Nephron progenitor cell (in vitro differentiated cells): ENCODE results near the gene IL3.

Experiments
- DNase-seq: peaks from one replicate; pipeline ENCODE4 v3.0.0; 2021
- H3K27ac Mint-ChIP-seq: 2 replicates; pipeline ENCODE4 v1.8.0; 2021; ENCODE audit warnings: mild to moderate bottlenecking, moderate library complexity, mixed read lengths
- H3K27me3 Mint-ChIP-seq: 2 replicates; pipeline ENCODE4 v1.8.0; 2021; ENCODE audit warnings: mild to moderate bottlenecking, low read depth, mixed read lengths; ENCODE audit not compliant: poor library complexity
- H3K36me3 Mint-ChIP-seq: 2 replicates; pipeline ENCODE4 v1.8.0; 2021; ENCODE audit warnings: low read depth, mixed read lengths
- H3K4me1 Mint-ChIP-seq: 2 replicates; pipeline ENCODE4 v1.8.0; 2021; ENCODE audit warnings: mixed read lengths
- H3K4me3 Mint-ChIP-seq: 2 replicates; pipeline ENCODE4 v1.8.0; 2021; ENCODE audit warnings: mild to moderate bottlenecking, moderate library complexity, mixed read lengths
- H3K9me3 Mint-ChIP-seq: 2 replicates; pipeline ENCODE4 v1.8.0; 2021; ENCODE audit warnings: mild to moderate bottlenecking, moderate library complexity, mixed read lengths
- CTCF ChIP-seq: fragments of 200-600 bp; sonication (generic); IDR thresholded peaks from 2 replicates; pipeline ENCODE4 v1.5.0; 2021; ENCODE audit warnings: antibody characterized with exemption

Gene IL3

DNA sequence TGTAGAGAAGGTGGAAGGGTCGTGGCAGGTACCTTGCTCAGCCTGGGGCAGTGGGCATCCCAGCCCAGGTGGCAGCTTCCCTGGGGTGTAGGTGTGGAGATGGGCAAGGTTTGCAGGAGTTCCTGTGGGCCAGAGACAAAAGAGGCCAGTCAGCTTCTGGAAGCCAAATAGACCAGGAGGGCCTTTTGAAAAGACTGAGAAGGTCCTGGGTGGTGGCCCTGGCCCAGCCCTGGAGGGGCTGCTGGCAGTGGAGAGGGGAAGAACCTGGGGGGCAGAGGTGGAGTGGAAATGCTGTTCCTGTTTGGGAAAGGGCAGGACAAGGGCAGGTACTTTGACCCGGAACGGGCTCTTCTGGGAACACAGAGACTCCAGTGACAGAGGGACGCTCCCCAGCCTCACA, 7.0 kb upstream of the IL3 start:
- no peak for DNase-seq
- Mint-ChIP-seq H3K4me1 (peaks cover 10% of the 10 kb centered on the region), H3K36me3 (no peaks in the 10 kb centered on the region), H3K9me3 (no peaks in the 10 kb centered on the region), H3K27me3 (peaks cover 8% of the 10 kb centered on the region), H3K27ac (no peak overlapping the region), H3K4me3 (no peak overlapping the region)
- no peak for TF ChIP-seq CTCF

DNA sequence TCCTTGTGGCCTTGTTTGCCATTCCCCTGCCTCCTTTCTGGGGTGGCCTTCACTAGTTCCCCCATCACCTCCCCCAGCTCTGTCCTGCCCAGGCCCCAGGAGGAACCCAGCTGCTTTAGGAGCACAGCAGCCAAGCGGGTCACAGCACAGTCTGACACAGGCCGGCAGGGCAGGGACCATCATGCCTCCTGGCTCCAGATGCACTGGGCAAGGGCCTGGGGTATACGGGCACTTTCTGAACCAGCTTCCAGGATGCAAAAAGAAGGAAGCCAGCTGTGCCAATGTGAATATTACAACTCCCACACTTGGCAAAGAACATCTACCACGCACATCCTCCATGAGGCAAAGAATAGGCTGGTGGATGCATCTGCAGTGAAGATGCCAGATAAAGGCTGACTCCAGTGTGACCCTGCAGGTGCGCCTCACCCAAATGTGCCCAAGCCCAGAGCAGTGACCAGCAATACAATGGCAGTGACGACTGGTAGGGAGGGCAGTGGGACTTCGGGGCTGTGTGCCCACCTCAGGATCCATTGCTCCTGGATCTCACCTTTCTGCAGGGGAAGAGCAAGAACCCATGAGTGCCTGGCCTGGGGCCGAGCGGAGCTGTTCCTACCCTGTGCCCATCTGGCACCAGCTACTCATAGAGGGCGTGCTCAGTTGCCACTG, 6.3 kb upstream of the IL3 start:
- no peak for TF ChIP-seq CTCF
- Mint-ChIP-seq H3K9me3 (no peaks in the 10 kb centered on the region), H3K4me3 (no peak overlapping the region), H3K4me1 (peaks cover 10% of the 10 kb centered on the region), H3K27ac (no peak overlapping the region), H3K27me3 (peaks cover 8% of the 10 kb centered on the region), H3K36me3 (no peaks in the 10 kb centered on the region)
- DNase-seq = no peak

DNA sequence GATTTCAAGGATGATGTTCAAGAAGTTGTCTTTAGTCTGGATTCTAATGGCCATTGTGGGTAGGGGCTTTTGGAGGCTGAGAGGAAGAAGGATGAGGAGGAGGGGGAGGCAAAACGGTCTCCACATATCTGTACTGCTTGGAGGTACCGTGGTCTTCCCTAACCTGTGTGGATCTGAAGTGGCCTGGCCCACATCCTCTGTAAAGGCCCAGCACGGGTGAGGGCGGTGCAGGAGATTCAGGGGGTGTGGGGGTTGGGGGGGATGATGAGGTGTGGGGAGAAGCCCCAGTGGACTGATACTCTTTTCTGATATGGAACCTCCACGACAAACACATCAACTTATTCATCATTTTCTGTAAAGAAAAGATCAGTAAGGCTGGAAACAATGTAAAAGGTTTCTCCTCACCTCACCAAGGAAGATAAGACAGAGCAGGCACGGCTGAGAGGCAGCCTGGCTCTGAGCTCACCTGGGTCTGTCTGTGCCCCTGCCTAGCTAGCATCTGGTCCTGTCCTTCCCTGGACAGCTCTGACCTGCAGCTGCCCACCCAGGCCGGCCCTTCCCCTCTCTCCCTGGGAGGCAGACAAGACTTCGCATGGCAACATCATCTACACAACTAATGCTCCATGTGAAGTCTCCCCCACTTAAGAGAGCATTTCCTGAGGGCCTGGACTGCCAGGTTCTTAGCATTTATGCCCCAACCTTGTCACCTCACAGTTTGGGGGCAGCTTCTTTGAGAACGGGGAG, 5.6 kb upstream of the IL3 start:
- Mint-ChIP-seq H3K4me1 (peaks cover 10% of the 10 kb centered on the region), H3K9me3 (no peaks in the 10 kb centered on the region), H3K27ac (no peak overlapping the region), H3K4me3 (no peak overlapping the region), H3K36me3 (no peaks in the 10 kb centered on the region), H3K27me3 (peaks cover 8% of the 10 kb centered on the region)
- no peak for TF ChIP-seq CTCF
- DNase-seq = no peak

DNA sequence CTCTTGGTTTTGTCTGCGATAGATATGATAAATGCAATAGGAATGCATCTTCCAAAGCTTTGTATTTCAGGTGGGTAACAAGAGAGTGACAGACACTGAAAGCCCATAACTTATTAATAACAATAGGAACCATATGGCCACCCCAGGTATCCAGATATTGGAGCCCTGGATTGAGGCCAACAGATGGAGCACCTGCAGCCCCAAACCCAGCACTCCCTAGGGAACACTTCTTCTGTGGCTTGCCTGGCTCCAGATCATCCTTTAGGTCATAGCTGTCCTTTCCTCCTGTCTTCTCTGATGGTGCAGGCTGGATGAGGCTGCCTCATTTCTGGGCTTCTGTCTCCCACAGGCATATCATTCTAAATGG, 5.0 kb upstream of the IL3 start:
- Mint-ChIP-seq H3K36me3 (no peaks in the 10 kb centered on the region), H3K27ac (no peak overlapping the region), H3K4me1 (peaks cover 10% of the 10 kb centered on the region), H3K4me3 (no peak overlapping the region), H3K9me3 (no peaks in the 10 kb centered on the region), H3K27me3 (peaks cover 4% of the 10 kb centered on the region)
- DNase-seq = no peak
- TF ChIP-seq CTCF = no peak

GRCh38 chr5:132055808-132056609, 4.4 kb upstream of the IL3 start:
- no peak for TF ChIP-seq CTCF
- H3K4me1 Mint-ChIP-seq = peaks cover 10% of the 10 kb centered on the region
- no peaks in the 10 kb centered on the region for H3K36me3 Mint-ChIP-seq
- H3K27me3 Mint-ChIP-seq = peaks cover 3% of the 10 kb centered on the region
- no peak overlapping the region for H3K4me3 Mint-ChIP-seq
- H3K27ac Mint-ChIP-seq = no peak overlapping the region
- no peak for DNase-seq
- no peaks in the 10 kb centered on the region for H3K9me3 Mint-ChIP-seq
